ENCODE results near the gene FBXL17. TPM values are rescaled to one million over a fixed set of nuclear protein-coding genes. Genes with fewer than 3 reads are reported as not detected.

The FBXL17 gene
- total RNA-seq, 4 donors from 2014 or later: 11.5 to 28.6 (median 19.9) TPM

DNA sequence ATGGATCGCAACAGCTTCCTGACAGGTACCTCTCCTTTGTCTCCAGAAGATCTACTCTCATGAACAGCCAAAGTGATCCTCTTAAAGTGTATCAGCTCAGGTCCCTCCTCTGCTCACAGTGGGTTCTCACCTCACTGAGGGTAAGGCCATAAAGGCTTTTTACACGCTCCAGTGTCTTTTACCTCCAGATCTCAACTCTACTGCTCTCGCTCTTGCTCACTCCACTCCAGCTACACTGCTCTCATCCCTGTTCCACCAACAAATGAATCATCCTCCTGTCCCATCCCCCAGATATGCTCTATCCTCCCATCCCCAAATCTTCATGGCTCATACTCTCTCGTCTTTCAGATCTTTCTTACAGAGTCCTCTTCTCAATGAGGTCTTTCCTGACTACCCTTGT, 462.5 kb downstream of the FBXL17 start:
- Histone ChIP-seq H3K27ac (no peak overlapping the region), H3K4me3 (no peak overlapping the region), H3K4me1 (no peaks in the 10 kb centered on the region), H3K9me3 (no peaks in the 10 kb centered on the region), H3K36me3 (no peaks in the 10 kb centered on the region), H3K27me3 (no peaks in the 10 kb centered on the region)
- no peak for DNase-seq
- TF ChIP-seq CTCF (IDR thresholded peaks at IDR 0.05) (no peak), POLR2A (IDR thresholded peaks at IDR 0.05) (no peak)
- intact Hi-C loops (cut with DNase I; ENCODE audit: low total_unique reads): no loop called here

- no peaks in the 10 kb centered on the region for H3K36me3 ChIP-seq
- no peaks in the 10 kb centered on the region for H3K4me1 ChIP-seq
- no peaks in the 10 kb centered on the region for H3K9me3 ChIP-seq
- TF ChIP-seq CTCF (IDR thresholded peaks at IDR 0.05) (no peak), POLR2A (IDR thresholded peaks at IDR 0.05) (no peak)
- DNase-seq: no peak
- intact Hi-C loops (cut with DNase I; ENCODE audit: low total_unique reads): no loop called here
- no peaks in the 10 kb centered on the region for H3K27me3 ChIP-seq
- no peak overlapping the region for H3K4me3 ChIP-seq
- no peak overlapping the region for H3K27ac ChIP-seq
Observed at GRCh38 chr5:107917983-107918382, 463.9 kb downstream of the FBXL17 start.

- H3K27me3 ChIP-seq: no peaks in the 10 kb centered on the region
- no peaks in the 10 kb centered on the region for H3K36me3 ChIP-seq
- DNase-seq: no peak
- no peaks in the 10 kb centered on the region for H3K9me3 ChIP-seq
- H3K4me3 ChIP-seq: no peak overlapping the region
- intact Hi-C loops (cut with DNase I; ENCODE audit: low total_unique reads): no loop called here
- TF ChIP-seq POLR2A (IDR thresholded peaks at IDR 0.05) (no peak), CTCF (IDR thresholded peaks at IDR 0.05) (no peak)
- no peaks in the 10 kb centered on the region for H3K4me1 ChIP-seq
- no peak overlapping the region for H3K27ac ChIP-seq
Observed at GRCh38 chr5:107916731-107917725, 464.9 kb downstream of the FBXL17 start.

- Histone ChIP-seq H3K27me3 (no peaks in the 10 kb centered on the region), H3K4me1 (no peaks in the 10 kb centered on the region), H3K36me3 (no peaks in the 10 kb centered on the region), H3K9me3 (no peaks in the 10 kb centered on the region), H3K27ac (no peak overlapping the region), H3K4me3 (no peak overlapping the region)
- TF ChIP-seq CTCF (IDR thresholded peaks at IDR 0.05) (no peak), POLR2A (IDR thresholded peaks at IDR 0.05) (no peak)
- DNase-seq: no peak
- intact Hi-C loops (cut with DNase I; ENCODE audit: low total_unique reads): no loop called here
Observed at GRCh38 chr5:107915176-107915812, 466.6 kb downstream of the FBXL17 start.

GRCh38 chr5:107913494-107913893, 468.4 kb downstream of the FBXL17 start:
- intact Hi-C loops (cut with DNase I; ENCODE audit: low total_unique reads): no loop called here
- Histone ChIP-seq H3K27ac (no peak overlapping the region), H3K27me3 (no peaks in the 10 kb centered on the region), H3K4me1 (no peaks in the 10 kb centered on the region), H3K4me3 (no peak overlapping the region), H3K36me3 (no peaks in the 10 kb centered on the region), H3K9me3 (no peaks in the 10 kb centered on the region)
- no peak for DNase-seq
- TF ChIP-seq POLR2A (IDR thresholded peaks at IDR 0.05): no peak
- no peak for TF ChIP-seq CTCF (IDR thresholded peaks at IDR 0.05)
